Body of pancreas (tissue), 4 donors: Measurements from ENCODE around the gene TM7SF2. TPM values are rescaled to one million over a fixed set of nuclear protein-coding genes. Genes with fewer than 3 reads are reported as not detected.
"Not testable (repeated sequence)": the region's sequence is repeated elsewhere in the genome, so short reads cannot be mapped to it uniquely, and the experiment has no call there.

Experiments
- ATAC-seq: fragments of 150-250 bp; one replicate; pipeline ENCODE4 v1.9.1; 2016
- DNase-seq, 4 donors: peaks; one replicate each; pipeline ENCODE4 v3.0.0-alpha.2; 2019
- H3K27ac ChIP-seq, 4 donors: fragments of 200-600 bp; sonication (generic); 1 replicate in 3 of 4; 2 replicates in 1 of 4; pipeline versions ENCODE4 v1.5.1 to v1.6.1; 2016 to 2019; ENCODE audit warnings: mild to moderate bottlenecking in 1 of 4, mixed read lengths in 1 of 4, moderate library complexity in 1 of 4
- H3K27me3 ChIP-seq, 2 donors: fragments of 200-600 bp; sonication (generic); one replicate each; pipeline ENCODE4 v1.6.0; 2016; ENCODE audit warnings: mild to moderate bottlenecking in 1 of 2
- H3K36me3 ChIP-seq, 2 donors: fragments of 200-600 bp; sonication (generic); replicated peaks in 1 of 2; 2 replicates each; pipeline ENCODE4 v1.5.1; 2016; ENCODE audit warnings: low read depth in 2 of 2; ENCODE audit not compliant: insufficient read depth in 1 of 2
- H3K4me1 ChIP-seq: fragments of 200-600 bp; sonication (generic); one replicate; pipeline ENCODE4 v1.6.0; 2016
- H3K4me3 ChIP-seq, 2 donors: fragments of 200-600 bp; sonication (generic); 1 replicate in 1 of 2; 2 replicates in 1 of 2; pipeline ENCODE4 v1.5.1; 2016 to 2019
- H3K9me3 ChIP-seq, 3 donors: fragments of 200-600 bp; sonication (generic); 1 replicate in 2 of 3; 2 replicates in 1 of 3; pipeline ENCODE4 v1.5.1; 2016
- POLR2A ChIP-seq, 3 donors: fragments of 450-650 bp; IDR thresholded peaks; one replicate each; pipeline ENCODE4 v1.6.1; 2016; ENCODE audit warnings: antibody characterized with exemption in 3 of 3, mild to moderate bottlenecking in 2 of 3
- WGBS, 2 donors: methylation state at CpG; one replicate each; pipeline ENCODE4 v1.1.5; 2017; 5-methylcytosine and 5-hydroxymethylcytosine counted together
- intact Hi-C: fragments of 100-400 bp; cut with DNase I; formaldehyde crosslinking; loops from one replicate; pipeline ENCODE4 v1.15.1; 2023
- total RNA-seq, 2 donors: library from RNA; depleted of rRNA; stranded (reverse); fragments of >200 nt; gene quantifications; one replicate each; pipeline ENCODE4 v1.1.0, GENCODE V29; 2016
- TF ChIP-seq, protein P1 (sequence below), 7 experiments: fragments of 450-650 bp in 4 of 7; fragments of 200-600 bp in 3 of 7; sonication (generic) in 3 of 7; IDR thresholded peaks; one replicate each; pipeline ENCODE4 v1.5.1; 2016 to 2019; ENCODE audit warnings: antibody characterized with exemption in 7 of 7

The TM7SF2 gene
- total RNA-seq, 2 donors from 2014 or later: 25.4 to 85.6 TPM

DNA sequence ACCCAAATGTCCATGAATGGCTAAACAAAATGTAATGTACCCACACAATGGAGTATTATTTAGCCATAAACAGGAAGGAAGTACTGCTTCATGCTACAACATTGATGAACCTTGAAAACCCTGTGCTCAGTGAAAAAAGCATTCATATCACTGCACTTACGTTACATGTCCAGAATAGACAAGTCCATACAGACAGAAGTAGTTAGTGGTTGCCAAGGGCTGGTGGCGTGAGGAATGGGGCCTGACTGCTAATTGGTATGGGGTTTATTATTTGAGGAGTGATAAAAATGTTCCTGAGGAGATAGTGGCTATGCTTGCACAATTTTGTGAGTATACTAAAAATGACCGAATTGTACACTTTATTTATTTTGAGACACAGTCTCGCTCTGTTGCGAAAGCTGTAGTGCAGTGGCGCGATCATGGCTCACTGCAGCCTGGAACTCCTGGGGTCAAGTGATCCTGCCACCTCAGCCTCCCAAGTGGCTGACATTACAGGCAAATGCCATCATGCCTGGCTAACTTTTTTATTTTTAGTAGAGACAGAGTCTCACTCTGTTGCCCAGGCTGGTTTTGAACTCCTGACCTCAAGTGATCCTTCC is 30.3 kb downstream of the TM7SF2 start:
- Histone ChIP-seq H3K9me3 (no peaks in the 10 kb centered on the region), H3K27me3 (no peaks in the 10 kb centered on the region), H3K27ac (no peak overlapping the region), H3K4me3 (no peak overlapping the region), H3K36me3 (no peaks in the 10 kb centered on the region), H3K4me1 (peaks cover 19% of the 10 kb centered on the region)
- DNase-seq: no peak
- no peak for ATAC-seq
- intact Hi-C loops: no loop called here
- 74 to 75% methylated on average over 7 of the region's 7 CpGs for WGBS, 2 donors
- TF ChIP-seq POLR2A (IDR thresholded peaks at IDR 0.05): no peak
- TF ChIP-seq, protein P1, sequence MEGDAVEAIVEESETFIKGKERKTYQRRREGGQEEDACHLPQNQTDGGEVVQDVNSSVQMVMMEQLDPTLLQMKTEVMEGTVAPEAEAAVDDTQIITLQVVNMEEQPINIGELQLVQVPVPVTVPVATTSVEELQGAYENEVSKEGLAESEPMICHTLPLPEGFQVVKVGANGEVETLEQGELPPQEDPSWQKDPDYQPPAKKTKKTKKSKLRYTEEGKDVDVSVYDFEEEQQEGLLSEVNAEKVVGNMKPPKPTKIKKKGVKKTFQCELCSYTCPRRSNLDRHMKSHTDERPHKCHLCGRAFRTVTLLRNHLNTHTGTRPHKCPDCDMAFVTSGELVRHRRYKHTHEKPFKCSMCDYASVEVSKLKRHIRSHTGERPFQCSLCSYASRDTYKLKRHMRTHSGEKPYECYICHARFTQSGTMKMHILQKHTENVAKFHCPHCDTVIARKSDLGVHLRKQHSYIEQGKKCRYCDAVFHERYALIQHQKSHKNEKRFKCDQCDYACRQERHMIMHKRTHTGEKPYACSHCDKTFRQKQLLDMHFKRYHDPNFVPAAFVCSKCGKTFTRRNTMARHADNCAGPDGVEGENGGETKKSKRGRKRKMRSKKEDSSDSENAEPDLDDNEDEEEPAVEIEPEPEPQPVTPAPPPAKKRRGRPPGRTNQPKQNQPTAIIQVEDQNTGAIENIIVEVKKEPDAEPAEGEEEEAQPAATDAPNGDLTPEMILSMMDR (IDR thresholded peaks at IDR 0.05): no peak

DNA sequence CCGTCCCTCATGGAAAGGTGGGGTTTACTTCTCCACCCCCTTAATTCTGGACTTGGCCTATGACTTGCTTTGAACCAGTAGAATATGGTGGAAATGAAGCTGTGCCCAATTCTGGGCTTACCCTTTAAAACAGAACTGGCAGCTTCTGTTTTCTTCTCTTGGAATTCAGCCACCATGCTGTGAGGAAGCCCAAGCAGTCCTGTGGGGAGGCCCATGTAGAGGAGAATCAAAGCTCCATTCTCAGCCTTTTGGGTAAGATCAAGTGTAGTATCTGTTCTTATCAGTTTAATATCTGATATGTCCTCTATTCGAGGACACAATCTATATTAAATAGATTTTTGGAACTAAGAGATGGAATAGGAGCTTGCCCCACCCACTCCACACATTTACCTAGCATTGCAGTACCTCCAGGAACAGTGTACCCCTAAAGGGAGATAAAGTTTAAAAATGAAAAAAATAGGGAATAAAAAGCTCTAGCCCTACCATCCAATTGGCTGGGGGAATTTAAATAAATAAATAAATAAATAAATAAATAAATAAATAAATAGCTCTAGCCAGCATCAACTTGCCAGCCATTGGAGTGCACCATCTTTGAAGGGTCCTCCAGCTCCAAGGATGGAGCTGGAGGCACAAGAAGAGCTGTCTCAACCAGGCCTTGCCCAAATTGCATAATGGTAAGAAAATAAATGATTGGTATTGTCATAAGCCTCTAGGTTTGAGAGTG is 35.8 kb downstream of the TM7SF2 start:
- intact Hi-C loops: no loop called here
- ATAC-seq: no peak
- H3K27me3 ChIP-seq: no peaks in the 10 kb centered on the region

DNA sequence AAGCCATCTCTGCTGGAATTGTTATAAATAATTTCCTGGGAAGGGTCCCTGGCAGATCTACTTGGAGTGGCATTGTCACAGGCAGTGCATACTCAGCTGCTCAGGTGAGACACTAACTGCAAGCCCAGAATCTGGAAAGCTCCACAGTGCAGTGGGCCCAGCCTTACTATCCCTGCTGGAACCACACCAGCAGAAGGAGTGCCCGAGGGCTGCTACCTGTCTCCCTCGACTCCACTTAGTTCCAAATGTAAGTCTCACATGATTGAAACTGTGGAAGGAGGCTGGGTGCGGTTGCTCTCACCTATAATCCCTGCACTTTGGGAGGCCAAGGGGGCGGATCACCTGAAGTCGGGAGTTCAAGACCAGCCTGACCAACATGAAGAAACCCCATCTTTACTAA is 37.0 kb downstream of the TM7SF2 start:
- H3K4me1 ChIP-seq: peaks cover 43% of the 10 kb centered on the region
- no peak for TF ChIP-seq POLR2A (IDR thresholded peaks at IDR 0.05)
- TF ChIP-seq, protein P1 (IDR thresholded peaks at IDR 0.05): no peak
- no peaks in the 10 kb centered on the region for H3K36me3 ChIP-seq
- DNase-seq (no peak), ATAC-seq (no peak)
- no peak overlapping the region for H3K27ac ChIP-seq
- intact Hi-C loops: no loop called here
- H3K27me3 ChIP-seq: no peaks in the 10 kb centered on the region
- no peak overlapping the region for H3K4me3 ChIP-seq
- 81 to 100% methylated on average over 3 to 5 of the region's 5 CpGs for WGBS, 2 donors
- no peaks in the 10 kb centered on the region for H3K9me3 ChIP-seq

More for the DNA sequence above, 35.8 kb downstream of the TM7SF2 start:
- TF ChIP-seq, protein P1 (IDR thresholded peaks at IDR 0.05): no peak
- TF ChIP-seq POLR2A (IDR thresholded peaks at IDR 0.05): no peak
- Histone ChIP-seq H3K9me3 (no peaks in the 10 kb centered on the region), H3K27ac (peak overlapping the region in 3 of 4 donors; percentile 50 to 75 (median 74)), H3K4me1 (peaks cover 43% of the 10 kb centered on the region), H3K4me3 (no peak overlapping the region), H3K36me3 (no peaks in the 10 kb centered on the region)
- WGBS, 2 donors: 61 to 74% methylated on average over 2 of the region's 2 CpGs
- DNase-seq: no peak

DNA sequence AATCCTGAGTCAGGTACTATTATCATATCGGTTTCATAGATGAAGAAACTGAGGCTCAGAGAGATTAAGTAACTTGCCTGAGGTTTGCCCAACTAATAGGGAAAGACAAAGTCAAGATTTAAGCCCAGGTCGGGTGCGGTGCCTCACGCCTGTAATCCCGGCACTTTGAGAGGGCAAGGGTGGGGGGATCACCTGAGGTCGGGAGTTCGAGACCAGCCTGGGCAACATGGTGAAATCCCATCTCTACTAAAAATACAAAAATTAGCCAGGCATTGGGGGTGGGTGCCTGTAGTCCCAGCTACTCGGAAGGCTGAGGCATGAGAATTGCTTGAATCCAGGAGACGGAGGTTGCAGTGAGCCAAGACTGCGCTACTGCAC is 38.4 kb downstream of the TM7SF2 start:
- H3K4me1 ChIP-seq: peaks cover 43% of the 10 kb centered on the region
- H3K36me3 ChIP-seq, H3K4me3 ChIP-seq, DNase-seq, H3K27me3 ChIP-seq, intact Hi-C loops, H3K9me3 ChIP-seq, ATAC-seq: not testable (repeated sequence)
- WGBS, 2 donors: 73 to 85% methylated on average over 10 of the region's 10 CpGs
- peak overlapping the region; percentile 32 to 91 (median 82) for H3K27ac ChIP-seq

DNA sequence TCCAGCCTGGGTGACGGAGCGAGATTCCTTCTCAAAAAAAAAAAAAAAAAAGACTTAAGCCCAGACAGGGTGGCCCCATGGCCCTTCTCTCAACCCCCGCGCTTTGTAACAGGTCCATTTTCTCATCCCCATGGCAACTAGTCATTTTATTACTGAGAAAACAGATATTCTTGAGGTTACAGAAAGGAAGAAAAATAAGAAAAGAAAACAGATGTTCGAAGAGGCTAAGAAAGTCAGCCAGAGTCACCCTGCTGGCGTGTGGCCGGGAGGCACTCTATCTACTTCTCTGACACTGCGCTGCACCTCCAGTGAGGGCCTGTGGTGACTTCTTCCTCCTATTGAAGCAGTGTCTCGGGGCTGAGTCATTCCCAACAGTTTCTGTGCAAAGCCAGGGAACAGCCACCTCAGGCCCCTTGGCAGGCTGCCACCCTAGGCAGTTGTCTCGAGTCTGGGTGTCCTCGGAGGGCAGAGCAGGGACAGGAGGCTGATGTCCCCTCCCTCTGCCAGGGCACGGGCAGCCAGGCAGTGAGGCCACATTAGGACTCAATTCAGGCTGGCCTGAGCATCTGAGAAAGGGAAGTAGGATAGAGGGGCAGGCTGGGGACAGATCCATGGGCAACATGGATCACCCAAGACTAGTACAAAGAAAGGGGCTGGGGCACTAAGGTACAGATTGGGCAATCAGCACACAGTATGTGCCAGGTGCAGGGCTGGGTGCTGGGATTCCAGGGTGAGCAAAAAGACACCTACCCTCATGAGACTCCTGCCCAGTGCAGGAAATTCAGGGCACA is 39.0 kb downstream of the TM7SF2 start:
- WGBS, 2 donors: 22 to 38% methylated on average over 9 to 12 of the region's 12 CpGs
- Histone ChIP-seq H3K27ac (peak overlapping the region; percentile 82 to 93 (median 86)), H3K4me1 (peaks cover 37% of the 10 kb centered on the region), H3K27me3 (no peaks in the 10 kb centered on the region), H3K9me3 (no peaks in the 10 kb centered on the region), H3K36me3 (no peaks in the 10 kb centered on the region), H3K4me3 (no peak overlapping the region)
- peak; percentile 89 for ATAC-seq
- intact Hi-C loops: no loop called here
- DNase-seq: peak; percentile 90 to 98 (median 95)
- TF ChIP-seq, protein P1 (IDR thresholded peaks at IDR 0.05): peak in 2 of 7 experiments; percentile 8 to 27
- peak in 2 of 3 donors; percentile 44 to 54 for TF ChIP-seq POLR2A (IDR thresholded peaks at IDR 0.05)
